HS-27A (cell line): Measurements from ENCODE around the gene CELF4.
A peak's percentile ranks its signal among the peaks of the same experiment; 100 is the strongest.

Experiments
- DNase-seq: peaks from one replicate; pipeline ENCODE4 v3.0.0-alpha.2; 2012; ENCODE audit warnings: low read depth, missing footprints

The CELF4 gene

DNA sequence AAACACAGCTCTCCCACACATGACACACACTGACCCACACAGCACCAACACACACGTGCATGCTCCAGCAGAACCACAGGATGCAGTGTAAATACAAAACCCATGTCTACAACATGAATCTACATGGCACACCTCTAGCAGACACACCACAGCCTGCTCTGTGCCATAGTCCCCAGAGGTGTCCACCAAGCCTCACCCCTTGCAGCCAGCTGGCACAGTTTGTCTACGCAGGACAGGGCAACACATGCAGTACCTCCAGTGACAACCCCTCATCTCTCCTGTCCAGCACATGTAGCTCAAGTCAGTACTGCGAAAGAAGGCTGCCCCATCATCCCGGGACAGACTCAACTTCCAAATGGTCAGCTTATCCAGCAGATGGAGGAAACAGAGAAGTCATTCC is 18.9 kb downstream of the CELF4 start:
- no peak for DNase-seq

GRCh38 chr18:37546272-37546537 is 19.4 kb downstream of the CELF4 start:
- DNase-seq, result no peak

DNA sequence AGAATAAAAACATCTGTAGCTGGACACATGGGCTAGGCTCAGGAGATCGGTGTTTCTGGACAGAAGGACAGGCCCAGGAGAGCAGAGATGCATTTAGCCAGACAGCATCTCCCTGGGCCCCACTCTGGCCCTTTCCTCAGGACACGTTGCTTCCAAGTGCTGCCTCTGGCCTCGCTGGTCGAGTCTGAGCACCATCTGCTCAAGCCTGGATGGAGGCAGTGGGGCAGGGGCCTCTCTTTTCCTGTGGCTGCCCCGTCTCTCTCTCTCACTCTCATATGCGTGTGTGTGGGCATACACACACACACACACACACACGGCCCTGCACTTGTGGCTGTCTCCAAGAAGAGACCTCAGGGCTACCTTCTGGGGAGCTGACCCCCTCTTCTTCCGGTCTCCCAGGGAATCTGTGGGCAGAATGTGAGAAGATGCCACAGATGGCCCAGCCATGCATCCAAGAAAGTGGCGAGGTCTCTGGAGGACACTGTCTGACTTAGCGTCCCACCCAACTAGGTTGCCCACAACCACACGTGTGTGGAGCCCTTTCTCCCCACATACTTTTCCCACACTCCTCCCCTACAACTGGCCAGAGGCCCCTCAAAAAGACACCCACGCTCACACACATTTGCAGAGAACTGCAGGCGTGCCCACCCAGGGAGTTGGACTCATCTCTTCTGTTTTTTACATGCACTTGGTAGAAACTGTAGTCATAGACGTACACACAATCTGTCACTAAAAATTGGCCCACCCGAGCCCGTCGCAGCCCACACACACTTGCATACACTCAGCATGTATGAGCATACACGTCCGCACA is 19.9 kb downstream of the CELF4 start:
- no peak for DNase-seq

DNA sequence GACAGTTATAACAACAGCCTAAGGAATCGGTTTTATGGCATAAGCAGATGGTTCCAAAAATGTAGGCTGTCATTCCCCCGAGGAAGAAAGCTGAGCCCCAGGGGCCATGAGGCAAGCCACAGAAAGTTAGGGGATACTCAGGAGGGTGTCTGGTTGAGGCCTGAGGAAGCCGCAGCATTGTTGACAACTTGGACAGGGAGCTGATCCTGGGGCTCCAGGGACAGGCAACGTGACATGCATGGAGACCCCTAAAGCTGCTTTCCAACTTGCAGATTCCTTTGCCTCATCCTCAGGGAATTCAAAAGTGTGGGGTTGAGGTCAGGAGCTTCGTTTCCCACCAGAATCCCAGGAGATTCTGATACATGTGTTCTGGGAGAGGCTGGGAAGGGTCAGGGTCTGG is 20.9 kb downstream of the CELF4 start:
- no peak for DNase-seq

- DNase-seq, result no peak
Measured at GRCh38 chr18:37544217-37544616, 21.4 kb downstream of the CELF4 start.

- no peak for DNase-seq
Measured at GRCh38 chr18:37543321-37543720, 22.3 kb downstream of the CELF4 start.

- no peak for DNase-seq
Measured at GRCh38 chr18:37541517-37541916, 24.1 kb downstream of the CELF4 start.

GRCh38 chr18:37540424-37541138 is 25.0 kb downstream of the CELF4 start:
- no peak for DNase-seq

GRCh38 chr18:37539236-37539635 is 26.4 kb downstream of the CELF4 start:
- DNase-seq, result no peak

DNA sequence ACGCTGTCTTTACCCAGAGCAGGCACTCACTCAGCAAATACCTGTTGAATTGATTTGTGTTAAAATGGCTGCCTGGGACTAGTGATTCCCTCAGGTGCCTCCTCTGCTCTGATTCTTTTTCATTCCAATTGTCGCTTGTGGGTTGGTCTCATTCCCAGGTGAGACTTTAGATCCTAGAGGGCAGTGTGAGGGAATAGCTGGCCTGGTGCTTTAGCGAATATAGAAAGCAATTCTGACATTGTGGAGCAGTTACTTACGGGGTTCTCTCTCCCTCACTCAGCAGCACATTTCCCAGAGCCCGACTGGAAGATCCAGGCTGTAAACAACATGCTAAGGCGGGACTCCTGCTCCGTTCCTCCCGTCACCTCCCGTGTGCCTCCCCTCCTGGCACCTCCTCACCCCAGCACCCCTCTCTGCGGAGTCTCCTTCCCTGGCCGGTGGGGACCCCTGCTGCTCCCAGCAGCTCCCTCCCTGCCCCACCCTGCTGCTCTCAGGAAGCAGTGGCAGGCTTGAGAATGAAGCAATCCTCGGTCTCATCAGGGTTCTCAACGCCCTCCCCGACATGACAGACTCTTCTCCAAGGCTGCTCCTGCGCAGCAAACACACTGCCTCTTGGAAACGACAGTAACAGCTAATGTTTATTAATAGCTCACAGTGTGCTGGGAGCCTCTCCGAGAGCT is 26.9 kb downstream of the CELF4 start:
- DNase-seq, result no peak

DNA sequence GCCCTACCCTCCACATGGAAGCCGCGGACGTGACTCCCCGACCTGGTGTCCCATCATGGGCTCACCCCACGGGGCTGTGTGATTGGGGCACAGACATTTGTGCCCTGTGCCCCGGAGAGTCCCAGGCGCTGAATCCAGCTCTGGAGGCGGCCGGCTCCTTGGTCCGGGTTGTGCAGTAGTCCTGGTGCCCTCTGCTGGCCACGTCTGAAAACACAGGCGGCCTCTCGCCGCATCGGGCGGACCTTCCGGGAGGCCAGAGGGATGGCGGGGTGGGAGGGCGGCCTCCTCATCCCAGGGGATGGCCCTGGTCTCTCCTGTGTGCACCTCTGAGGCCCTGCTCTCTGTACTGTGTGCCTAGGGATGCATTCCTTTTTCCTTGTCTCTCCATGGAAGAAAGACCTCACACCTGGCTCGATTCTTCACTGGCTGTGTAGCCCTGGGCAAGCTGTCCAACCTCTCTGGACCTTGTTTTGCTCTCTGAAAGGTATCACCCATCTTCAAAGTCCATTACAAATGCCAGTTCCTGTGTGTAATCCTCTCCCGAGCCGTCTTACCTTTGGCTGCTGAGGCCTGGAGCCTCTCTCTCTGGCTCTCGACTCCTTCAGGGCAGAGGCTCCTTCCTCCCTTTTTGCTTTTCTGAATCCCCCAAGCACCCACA is 27.6 kb downstream of the CELF4 start:
- DNase-seq, result peak; percentile 8

DNA sequence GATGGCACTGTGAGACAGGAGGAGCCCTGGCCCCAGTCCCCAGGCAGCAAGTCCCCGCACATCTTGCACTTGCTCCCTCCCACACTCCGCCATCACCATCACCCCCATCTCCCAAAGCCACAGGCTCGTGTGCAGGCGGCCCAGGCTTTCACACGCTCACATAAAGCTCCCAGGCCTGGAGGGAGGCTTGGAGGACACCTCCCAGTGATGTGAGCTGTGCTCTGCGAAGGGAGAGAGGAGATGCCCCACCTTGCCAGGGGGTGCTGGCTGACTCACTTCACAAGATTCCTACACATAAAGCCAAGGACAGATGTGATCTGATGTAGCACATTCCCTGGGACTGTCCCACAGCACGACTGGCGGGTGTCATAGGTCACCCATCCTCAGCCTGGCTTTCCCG is 28.9 kb downstream of the CELF4 start:
- no peak for DNase-seq

DNA sequence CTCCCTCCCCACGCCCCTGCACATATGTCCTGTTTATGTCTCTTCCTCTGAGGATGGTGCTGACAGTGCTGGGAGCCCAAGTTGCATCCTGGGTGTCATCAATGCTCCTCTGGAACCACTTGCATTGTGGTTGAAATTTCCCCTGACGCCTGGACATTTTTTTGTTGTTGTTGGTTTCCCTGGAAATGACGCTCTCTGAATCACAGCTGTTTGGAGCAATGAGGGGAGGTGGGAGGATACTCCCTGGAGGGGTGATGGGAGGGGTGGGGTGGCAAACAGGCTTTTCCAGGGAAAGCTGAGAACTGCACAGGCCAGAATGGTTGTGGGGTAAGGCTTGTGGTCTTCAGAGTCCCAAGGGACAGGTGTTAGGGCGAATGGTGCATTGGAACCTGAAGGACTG is 29.6 kb downstream of the CELF4 start:
- DNase-seq, result no peak

DNA sequence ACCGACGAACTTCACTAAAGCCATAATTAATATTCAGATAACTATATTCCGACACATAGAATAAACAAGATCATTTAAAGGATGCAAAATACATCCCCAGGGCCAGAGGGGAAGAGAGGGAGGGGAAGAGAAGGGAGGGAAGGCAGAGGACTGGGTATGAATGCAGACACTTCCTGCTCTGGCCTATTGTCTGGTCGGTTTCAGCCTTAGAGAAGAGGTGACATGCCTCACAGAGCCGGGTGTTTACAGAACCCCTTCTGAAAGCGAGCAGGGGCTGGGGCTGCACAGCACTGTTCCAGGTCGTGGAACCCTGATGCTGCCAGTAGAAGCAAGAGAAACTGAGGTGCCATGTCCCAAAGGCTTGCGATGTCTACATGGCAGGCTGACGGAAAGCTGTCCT is 31.0 kb downstream of the CELF4 start:
- no peak for DNase-seq

DNA sequence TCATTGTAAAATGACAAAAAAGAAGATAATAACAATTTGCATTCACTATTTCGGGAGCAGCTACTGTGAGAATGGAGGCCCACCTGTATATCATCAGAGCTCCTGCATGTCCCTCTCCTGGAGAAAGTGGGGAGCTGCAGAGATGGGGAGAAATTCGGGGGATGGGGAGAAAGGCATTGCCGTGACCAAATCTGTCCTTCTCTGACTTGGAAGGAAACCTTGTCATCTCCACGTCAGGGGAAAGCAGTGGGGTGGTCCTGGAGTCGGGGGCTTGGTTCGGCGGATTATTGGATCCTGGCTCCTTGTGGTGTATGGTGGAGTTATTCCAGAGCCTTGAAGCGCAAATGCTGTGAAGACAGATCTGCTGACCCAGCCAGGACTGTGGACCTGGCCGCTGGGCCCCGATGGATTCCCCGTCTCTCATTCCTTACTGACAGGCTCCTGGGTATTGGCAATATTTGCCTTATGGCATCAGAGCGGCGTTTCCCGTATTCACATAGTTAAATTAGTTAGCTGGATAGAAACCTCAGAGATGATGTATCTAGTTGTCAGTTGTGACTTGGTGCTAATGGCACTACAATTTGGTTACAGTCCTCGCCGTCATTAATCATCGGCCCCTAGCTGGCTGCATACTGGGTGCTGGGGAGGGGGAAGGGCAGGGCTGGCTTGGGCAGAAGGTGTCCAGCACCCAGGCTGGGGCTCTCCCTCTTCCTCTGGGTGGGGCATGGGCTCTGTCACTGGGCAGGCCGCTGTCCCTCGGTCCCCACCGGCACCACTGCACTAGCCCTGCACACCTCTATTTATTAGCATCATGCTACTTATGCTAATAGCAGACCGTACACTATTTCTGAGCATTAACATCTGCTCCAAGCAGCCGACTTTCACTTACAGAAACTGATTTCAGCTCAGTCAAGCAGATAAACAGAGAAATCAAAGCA is 31.7 kb downstream of the CELF4 start:
- no peak for DNase-seq

DNA sequence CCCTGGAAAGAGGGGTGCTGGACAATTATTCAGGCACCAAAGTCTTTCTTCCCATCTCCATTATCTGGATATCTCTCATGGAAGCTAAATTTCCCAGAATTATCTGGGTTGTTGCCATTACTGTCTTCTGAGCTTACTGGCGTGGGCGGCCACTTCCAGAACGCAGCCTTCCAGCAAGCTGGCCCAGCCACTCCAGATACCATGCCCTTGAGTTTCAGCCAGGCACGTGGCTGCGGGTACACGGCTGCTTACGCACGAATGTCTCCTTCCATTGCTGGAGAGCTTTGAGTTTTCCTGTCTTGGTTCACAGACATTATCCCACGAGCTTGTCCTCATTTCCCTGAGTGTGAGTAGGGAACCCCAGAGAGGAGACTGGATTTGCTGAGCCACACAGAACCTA is 32.7 kb downstream of the CELF4 start:
- no peak for DNase-seq

DNA sequence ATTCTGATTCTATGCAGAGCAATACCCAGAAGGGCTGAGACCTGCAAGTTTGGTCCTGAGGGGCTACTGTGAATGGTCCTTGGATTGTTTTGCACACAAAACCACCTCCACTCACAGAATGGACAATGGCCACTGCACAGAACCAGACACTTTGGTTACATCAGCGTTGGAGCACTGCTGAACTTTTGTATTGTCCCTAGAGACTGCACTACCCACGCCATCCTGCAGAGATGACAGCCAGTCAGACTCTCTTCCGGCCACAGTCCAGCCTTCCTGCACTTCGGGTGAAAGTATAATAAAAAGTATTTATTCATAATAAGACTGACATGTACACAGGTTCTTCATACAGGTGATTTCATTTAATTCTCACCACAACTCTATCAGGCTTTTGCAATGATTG is 35.7 kb downstream of the CELF4 start:
- no peak for DNase-seq

DNA sequence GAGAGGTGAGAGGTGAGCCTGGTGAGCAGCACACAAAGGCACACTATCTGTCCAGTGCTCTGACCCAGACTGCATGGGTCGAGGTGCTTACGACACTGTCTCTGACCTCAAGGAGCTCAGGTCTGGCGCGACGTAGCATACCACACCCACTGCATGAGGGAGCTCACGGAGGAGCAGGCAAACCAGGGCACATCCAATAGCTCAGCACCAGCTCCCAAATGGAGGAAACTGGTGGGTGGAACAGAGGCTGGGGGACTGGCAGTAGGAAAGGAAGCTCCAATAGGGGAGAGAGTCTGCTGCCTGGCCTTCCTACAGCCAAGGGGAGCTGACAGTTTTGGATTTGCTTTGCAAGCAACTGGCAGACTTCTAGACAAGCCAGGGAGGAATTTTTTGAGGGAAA is 36.3 kb downstream of the CELF4 start:
- no peak for DNase-seq

DNA sequence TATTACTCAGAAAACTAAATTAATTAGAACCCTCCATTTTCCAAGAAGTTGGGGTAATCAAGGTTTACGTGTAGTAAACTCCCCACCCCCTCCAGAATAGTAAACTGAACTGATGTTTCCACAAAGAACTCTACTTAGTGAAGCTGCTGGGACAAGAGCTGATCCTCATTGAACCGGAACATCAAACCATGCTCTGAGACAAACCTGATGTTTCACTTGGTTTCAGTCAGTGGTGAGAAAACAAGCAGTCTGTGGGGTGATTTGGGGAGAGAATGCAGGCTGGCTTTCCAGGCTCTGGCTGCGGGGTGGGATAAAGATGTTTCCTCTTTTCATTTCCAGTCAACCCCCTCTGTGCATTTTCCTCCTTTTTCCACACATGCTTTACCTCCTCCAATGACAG is 38.2 kb downstream of the CELF4 start:
- no peak for DNase-seq

- DNase-seq, result no peak
Measured at GRCh38 chr18:37525262-37525585, 40.4 kb downstream of the CELF4 start.

DNA sequence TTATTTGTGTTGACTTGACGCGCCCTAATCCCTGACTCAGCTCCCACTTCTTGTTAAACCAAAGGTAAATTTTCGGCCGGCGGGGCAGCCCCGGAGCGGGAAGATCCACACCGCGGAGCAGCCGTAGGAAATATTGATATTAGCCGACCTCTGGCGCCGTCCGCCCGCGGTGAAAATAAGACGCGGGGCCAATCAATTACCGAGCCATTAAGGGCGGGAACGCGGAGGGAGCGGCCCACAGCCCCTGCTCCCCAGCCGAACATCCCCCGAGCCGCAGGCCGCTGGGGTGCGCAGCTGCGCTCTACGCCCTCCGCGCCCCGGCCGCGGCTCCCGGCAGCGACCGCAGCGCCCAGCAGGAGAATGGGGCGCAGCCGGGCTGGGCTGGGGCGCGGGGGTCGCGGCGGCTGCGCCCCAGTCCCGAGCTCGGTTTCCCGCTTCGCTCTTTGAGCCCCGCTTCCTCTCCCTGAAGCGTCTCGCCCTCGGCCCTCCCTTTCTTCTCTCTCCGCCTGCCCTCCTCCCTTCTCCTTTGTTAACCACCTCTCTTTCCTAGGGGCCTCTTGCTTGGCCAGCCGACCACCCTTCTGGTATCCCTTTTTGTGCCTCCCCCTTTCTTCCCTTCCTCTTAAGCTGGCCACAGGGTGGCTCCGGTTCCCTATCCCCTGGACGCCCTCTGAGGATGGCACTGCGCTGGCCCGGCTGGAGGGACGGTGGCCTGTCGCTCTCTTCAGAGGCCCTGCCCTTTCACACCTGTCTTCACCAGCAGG is 40.9 kb downstream of the CELF4 start:
- no peak for DNase-seq
